Transverse colon (tissue), 4 donors: ENCODE measurements around the gene RPTOR.

Source experiments
- CTCF ChIP-seq, 5 experiments: fragments of 200-600 bp in 3 of 5; fragments of 450-650 bp in 2 of 5; sonication (generic) in 3 of 5; IDR thresholded peaks; 1 replicate in 2 of 5; 2 replicates in 3 of 5; pipeline ENCODE4 v1.5.1; 2016 to 2017; ENCODE audit warnings: antibody characterized with exemption in 5 of 5, inconsistent platforms in 3 of 5, mild to moderate bottlenecking in 2 of 5, moderate library complexity in 1 of 5
- EP300 ChIP-seq: sonication (generic); formaldehyde crosslinking; IDR thresholded peaks from one replicate; pipeline ENCODE4 v1.6.1; 2017; ENCODE audit warnings: antibody characterized with exemption, low read depth
- POLR2AphosphoS5 ChIP-seq, 3 donors: sonication (generic); formaldehyde crosslinking; IDR thresholded peaks; one replicate each; pipeline ENCODE4 v1.6.1; 2016; ENCODE audit warnings: antibody characterized with exemption in 3 of 3

DNA sequence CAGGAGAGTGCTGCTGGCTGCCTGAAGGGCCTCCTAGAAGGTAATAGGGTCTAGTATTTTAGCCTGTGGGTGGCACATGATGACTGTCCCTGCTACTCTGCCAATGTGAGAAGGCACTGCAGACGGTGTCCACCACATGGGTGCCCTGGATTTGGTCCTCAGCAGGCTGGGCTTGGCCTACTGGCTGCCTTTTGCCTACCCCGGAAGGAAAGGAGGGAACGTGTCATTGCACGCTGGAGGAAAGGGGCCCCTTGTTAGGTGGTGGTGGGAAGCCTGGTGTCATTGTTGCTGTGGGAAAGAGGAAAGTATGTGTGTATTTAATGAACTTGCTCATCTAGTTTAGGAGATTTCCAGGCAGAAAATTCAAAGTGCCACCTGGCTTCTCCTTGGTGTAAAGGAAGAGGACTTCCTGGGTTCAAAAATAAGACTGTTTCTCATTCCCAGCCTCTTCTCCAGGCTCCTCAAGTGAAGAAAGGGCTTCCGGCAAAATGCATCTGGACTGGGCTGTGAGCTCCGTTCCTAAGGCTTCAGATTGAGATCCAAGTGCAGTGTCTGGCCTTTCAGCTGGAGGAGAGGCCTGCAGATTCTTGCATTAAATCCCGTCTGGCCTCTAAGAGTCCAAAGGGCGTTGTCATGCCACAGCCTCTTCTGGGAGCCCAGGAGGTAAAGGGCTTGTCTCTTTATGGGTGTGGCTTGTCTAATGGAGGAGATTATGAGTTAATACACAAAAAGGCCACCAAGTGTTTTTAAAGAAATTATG, 55.1 kb downstream of the RPTOR start:
- TF ChIP-seq CTCF (IDR thresholded peaks at IDR 0.05) (no peak), EP300 (no peak), POLR2AphosphoS5 (IDR thresholded peaks at IDR 0.05) (peak in 1 of 3 donors; percentile 17)
